Measurements from ENCODE around the gene HDAC9.

Gene HDAC9

GRCh38 chr7:18558503-18558902 lies 63.0 kb downstream of the HDAC9 start:
- DNase-seq, result no peak

- DNase-seq, result no peak
These were observed 63.4 kb downstream of the HDAC9 start for GRCh38 chr7:18558910-18559309.

- DNase-seq, result no peak
These were observed 64.2 kb downstream of the HDAC9 start for GRCh38 chr7:18559756-18560155.

GRCh38 chr7:18564779-18565178 lies 69.2 kb downstream of the HDAC9 start:
- DNase-seq, result no peak

- no peak for DNase-seq
These were observed 69.8 kb downstream of the HDAC9 start for GRCh38 chr7:18565337-18565736.

GRCh38 chr7:18566205-18566604 lies 70.7 kb downstream of the HDAC9 start:
- DNase-seq, result no peak

- no peak for DNase-seq
These were observed 71.3 kb downstream of the HDAC9 start for GRCh38 chr7:18566829-18567228.

- DNase-seq, result no peak
These were observed 74.9 kb downstream of the HDAC9 start for GRCh38 chr7:18570441-18570840.

GRCh38 chr7:18570890-18571478 lies 75.4 kb downstream of the HDAC9 start:
- DNase-seq, result no peak

- no peak for DNase-seq
These were observed 76.6 kb downstream of the HDAC9 start for GRCh38 chr7:18572154-18572553.

GRCh38 chr7:18572885-18573284 lies 77.3 kb downstream of the HDAC9 start:
- DNase-seq, result no peak

- no peak for DNase-seq
These were observed 78.1 kb downstream of the HDAC9 start for GRCh38 chr7:18573410-18574234.

GRCh38 chr7:18574235-18574540 lies 78.6 kb downstream of the HDAC9 start:
- no peak for DNase-seq

GRCh38 chr7:18574676-18575075 lies 79.1 kb downstream of the HDAC9 start:
- DNase-seq, result no peak

GRCh38 chr7:18575622-18576572 lies 80.3 kb downstream of the HDAC9 start:
- DNase-seq, result no peak

GRCh38 chr7:18577096-18577771 lies 81.7 kb downstream of the HDAC9 start:
- DNase-seq, result no peak

GRCh38 chr7:18579698-18580097 lies 84.1 kb downstream of the HDAC9 start:
- no peak for DNase-seq

- DNase-seq, result no peak
These were observed 85.4 kb downstream of the HDAC9 start for GRCh38 chr7:18580950-18581349.

- no peak for DNase-seq
These were observed 87.8 kb downstream of the HDAC9 start for GRCh38 chr7:18583305-18583704.

- no peak for DNase-seq
These were observed 94.7 kb downstream of the HDAC9 start for GRCh38 chr7:18590241-18590640.

GRCh38 chr7:18590744-18591340 lies 95.3 kb downstream of the HDAC9 start:
- no peak for DNase-seq

GRCh38 chr7:18593602-18594279 lies 98.2 kb downstream of the HDAC9 start:
- DNase-seq, result no peak

Measured in bone marrow (tissue), 2 donors.